ENCODE measurements around the gene NPC1.
"Not testable (repeated sequence)": the region's sequence is repeated elsewhere in the genome, so short reads cannot be mapped to it uniquely, and the experiment has no call there.

NPC1 gene

GRCh38 chr18:23608211-23608610, 21.9 kb upstream of the NPC1 start:
- DNase-seq = no peak

- DNase-seq = no peak
Measured at GRCh38 chr18:23605941-23606340, 19.6 kb upstream of the NPC1 start.

- DNase-seq = no peak
Measured at GRCh38 chr18:23599809-23600208, 13.5 kb upstream of the NPC1 start.

- no peak for DNase-seq
Measured at GRCh38 chr18:23596183-23596582, 9.9 kb upstream of the NPC1 start.

- no peak for DNase-seq
Measured at GRCh38 chr18:23595591-23595990, 9.3 kb upstream of the NPC1 start.

GRCh38 chr18:23593720-23594119, 7.4 kb upstream of the NPC1 start:
- DNase-seq = no peak

GRCh38 chr18:23592911-23593310, 6.6 kb upstream of the NPC1 start:
- no peak for DNase-seq

- no peak for DNase-seq
Measured at GRCh38 chr18:23591011-23591410, 4.7 kb upstream of the NPC1 start.

- no peak for DNase-seq
Measured at GRCh38 chr18:23588836-23589560, 2.7 kb upstream of the NPC1 start.

- DNase-seq = no peak
Measured at GRCh38 chr18:23587220-23587642, 925 bp upstream of the NPC1 start.

GRCh38 chr18:23585897-23586248, 433 bp downstream of the NPC1 start:
- no peak for DNase-seq

GRCh38 chr18:23585007-23585871, 1.1 kb downstream of the NPC1 start:
- no peak for DNase-seq

- no peak for DNase-seq
Measured at GRCh38 chr18:23584019-23584983, 2.0 kb downstream of the NPC1 start.

GRCh38 chr18:23583071-23583865, 3.0 kb downstream of the NPC1 start:
- DNase-seq = no peak

- no peak for DNase-seq
Measured at GRCh38 chr18:23580677-23581367, 5.5 kb downstream of the NPC1 start.

- no peak for DNase-seq
Measured at GRCh38 chr18:23578891-23579653, 7.2 kb downstream of the NPC1 start.

- DNase-seq = no peak
Measured at GRCh38 chr18:23578067-23578701, 8.1 kb downstream of the NPC1 start.

GRCh38 chr18:23577521-23577920, 8.8 kb downstream of the NPC1 start:
- DNase-seq = not testable (repeated sequence)

GRCh38 chr18:23575309-23575651, 11.0 kb downstream of the NPC1 start:
- no peak for DNase-seq

GRCh38 chr18:23574611-23575308, 11.5 kb downstream of the NPC1 start:
- no peak for DNase-seq
